H1 (cell line): Measurements from ENCODE around the gene TLR1. TPM values are rescaled to one million over a fixed set of nuclear protein-coding genes. Genes with fewer than 3 reads are reported as not detected.

Experiments
- CTCF ChIA-PET: fragments of 300-600 bp; sonication (Branson Sonifier 250); formaldehyde crosslinking; loops from one replicate; lab custom pipeline; 2021; ENCODE audit not compliant: partially characterized antibody; lab: Charles Lee
- POLR2A ChIA-PET: fragments of 300-600 bp; sonication (Branson Sonifier 250); formaldehyde crosslinking; loops from one replicate; lab custom pipeline; 2021; ENCODE audit warnings: inconsistent platforms; ENCODE audit not compliant: partially characterized antibody; lab: Charles Lee
- DNase-seq, 2 experiments: peaks; one replicate each; pipeline versions ENCODE4 v3.0.0 to v3.0.0-alpha.2; 2010 to 2022; ENCODE audit warnings: low spot score in 2 of 2, low read depth in 1 of 2, mixed read lengths in 1 of 2
- FAIRE-seq: peaks from 2 replicates; lab custom pipeline; 2011; peaks lifted over from hg19 to GRCh38; lab: Jason Lieb, UNC
- H2AFZ ChIP-seq: 2 replicates; pipeline ENCODE4 v1.8.1; 2012; ENCODE audit warnings: low read length, inconsistent platforms
- H2AK5ac ChIP-seq: 2 replicates; pipeline ENCODE4 v1.6.1; 2013; ENCODE audit warnings: low read depth, low read length
- H2BK120ac ChIP-seq: replicated peaks from 2 replicates; pipeline ENCODE3; 2013; ENCODE audit warnings: low read depth, low read length, inconsistent platforms
- H2BK12ac ChIP-seq: 2 replicates; pipeline ENCODE4 v1.6.1; 2013; ENCODE audit warnings: low read depth, low read length
- H2BK15ac ChIP-seq: 2 replicates; pipeline ENCODE4 v1.6.1; 2013; ENCODE audit warnings: low read length
- H2BK20ac ChIP-seq: 2 replicates; pipeline ENCODE4 v1.6.1; 2013; ENCODE audit warnings: low read length
- H2BK5ac ChIP-seq: 2 replicates; pipeline ENCODE4 v1.6.1; 2013; ENCODE audit warnings: low read depth, low read length
- H3K14ac ChIP-seq: 2 replicates; pipeline ENCODE4 v1.6.1; 2013; ENCODE audit warnings: inconsistent platforms; ENCODE audit not compliant: insufficient read length
- H3K18ac ChIP-seq: 2 replicates; pipeline ENCODE4 v1.6.1; 2013; ENCODE audit warnings: low read length; ENCODE audit errors: extremely low read depth
- H3K23ac ChIP-seq: 2 replicates; pipeline ENCODE4 v1.6.1; 2013; ENCODE audit warnings: inconsistent platforms; ENCODE audit not compliant: insufficient read length
- H3K23me2 ChIP-seq: 2 replicates; pipeline ENCODE4 v1.6.1; 2013; ENCODE audit warnings: low read depth, low read length
- H3K27ac ChIP-seq: 2 replicates; pipeline ENCODE4 v1.6.1; 2011; ENCODE audit warnings: low read depth, low read length, inconsistent platforms
- H3K27me3 ChIP-seq, 4 experiments: replicated peaks in 1 of 4; 1 replicate in 1 of 4; 2 replicates in 3 of 4; pipeline versions ENCODE4 v1.6.1 to v1.8.1; 2011 to 2013; ENCODE audit warnings: low read length in 3 of 4, mild to moderate bottlenecking in 3 of 4, inconsistent platforms in 2 of 4, mixed read lengths in 2 of 4, moderate library complexity in 1 of 4; ENCODE audit not compliant: control insufficient read depth in 3 of 4, insufficient read depth in 3 of 4; ENCODE audit errors: extremely low read depth in 1 of 4
- H3K36me3 ChIP-seq, 4 experiments: 2 replicates each; pipeline versions ENCODE4 v1.6.1 to v1.8.1; 2011 to 2013; ENCODE audit warnings: mild to moderate bottlenecking in 4 of 4, low read length in 3 of 4, moderate library complexity in 2 of 4, control low read depth in 1 of 4, inconsistent platforms in 1 of 4; ENCODE audit not compliant: insufficient read depth in 4 of 4, control insufficient read depth in 2 of 4
- H3K4ac ChIP-seq: replicated peaks from 2 replicates; pipeline ENCODE3; 2013; ENCODE audit warnings: low read length, low read depth, mixed read lengths, inconsistent platforms; ENCODE audit not compliant: insufficient read length
- H3K4me1 ChIP-seq, 4 experiments: replicated peaks in 1 of 4; 1 replicate in 1 of 4; 2 replicates in 3 of 4; pipeline versions ENCODE4 v1.6.1 to v1.8.1; 2011 to 2013; ENCODE audit warnings: low read length in 3 of 4, inconsistent platforms in 2 of 4, mixed read lengths in 1 of 4; ENCODE audit not compliant: insufficient read depth in 4 of 4, control insufficient read depth in 3 of 4
- H3K4me2 ChIP-seq, 2 experiments: 2 replicates each; pipeline versions ENCODE4 v1.6.1 to v1.8.1; 2011 to 2013; ENCODE audit warnings: low read depth in 2 of 2, low read length in 2 of 2, control low read depth in 1 of 2, inconsistent platforms in 1 of 2, mild to moderate bottlenecking in 1 of 2; ENCODE audit not compliant: insufficient read depth in 1 of 2
- H3K4me3 ChIP-seq, 4 experiments: fragments of 200-600, 300-600 bp in 1 of 4; sonication (generic), shearing (Covaris generic), sonication (Bioruptor Twin) in 1 of 4; 2 replicates each; pipeline versions ENCODE4 v1.5.1 to v1.8.1; 2011 to 2016; ENCODE audit warnings: low read length in 4 of 4, low read depth in 3 of 4, control low read depth in 2 of 4, inconsistent platforms in 2 of 4, mild to moderate bottlenecking in 2 of 4, mixed read lengths in 1 of 4, moderate library complexity in 1 of 4; ENCODE audit not compliant: insufficient read depth in 2 of 4; ENCODE audit errors: extremely low read depth in 1 of 4
- H3K56ac ChIP-seq: replicated peaks from 2 replicates; pipeline ENCODE3; 2013; ENCODE audit warnings: low read depth, mild to moderate bottlenecking, mixed read lengths, low read length, inconsistent platforms; ENCODE audit not compliant: insufficient read length
- H3K79me1 ChIP-seq: 2 replicates; pipeline ENCODE4 v1.6.1; 2013; ENCODE audit warnings: low read depth, low read length, control low read depth
- H3K79me2 ChIP-seq, 2 experiments: 2 replicates each; pipeline versions ENCODE4 v1.6.1 to v1.8.1; 2012 to 2013; ENCODE audit warnings: low read length in 2 of 2, mild to moderate bottlenecking in 2 of 2, inconsistent platforms in 1 of 2; ENCODE audit not compliant: insufficient read depth in 2 of 2, control insufficient read depth in 1 of 2
- H3K9ac ChIP-seq, 4 experiments: replicated peaks in 1 of 4; 1 replicate in 1 of 4; 2 replicates in 3 of 4; pipeline versions ENCODE4 v1.6.1 to v1.8.1; 2011 to 2013; ENCODE audit warnings: low read depth in 3 of 4, low read length in 3 of 4, control low read depth in 2 of 4, mild to moderate bottlenecking in 2 of 4, moderate library complexity in 2 of 4, inconsistent platforms in 1 of 4; ENCODE audit errors: extremely low read depth in 1 of 4
- H3K9me3 ChIP-seq, 2 experiments: 2 replicates each; pipeline versions ENCODE4 v1.6.1 to v1.8.1; 2012 to 2013; ENCODE audit warnings: mild to moderate bottlenecking in 2 of 2, moderate library complexity in 2 of 2, control low read depth in 1 of 2, inconsistent platforms in 1 of 2, low read depth in 1 of 2, low read length in 1 of 2, mixed read lengths in 1 of 2; ENCODE audit not compliant: insufficient read depth in 2 of 2
- H4K20me1 ChIP-seq, 2 experiments: replicated peaks in 1 of 2; 2 replicates each; pipeline versions ENCODE3 to v1.8.1; 2011 to 2013; ENCODE audit warnings: inconsistent platforms in 2 of 2, low read length in 2 of 2, mild to moderate bottlenecking in 1 of 2; ENCODE audit not compliant: insufficient read depth in 2 of 2, control insufficient read depth in 1 of 2
- H4K5ac ChIP-seq: 2 replicates; pipeline ENCODE4 v1.6.1; 2013; ENCODE audit warnings: low read length, low read depth, mixed read lengths, inconsistent platforms; ENCODE audit not compliant: insufficient read length
- H4K8ac ChIP-seq: 2 replicates; pipeline ENCODE4 v1.8.0; 2013; ENCODE audit warnings: mild to moderate bottlenecking, moderate library complexity, low read length, inconsistent platforms; ENCODE audit not compliant: insufficient read depth; ENCODE audit errors: extremely low read depth
- H4K91ac ChIP-seq: replicated peaks from 2 replicates; pipeline ENCODE3; 2013; ENCODE audit warnings: low read length, mixed read lengths, inconsistent platforms; ENCODE audit not compliant: insufficient read length
- CEBPB ChIP-seq: IDR thresholded peaks from 2 replicates; pipeline ENCODE4 v1.6.1; 2012; ENCODE audit warnings: low read depth, low read length
- GTF2F1 ChIP-seq: IDR thresholded peaks from 2 replicates; pipeline ENCODE4 v1.6.1; 2012; ENCODE audit warnings: low read depth, low read length, improper control_type of control experiment, borderline replicate concordance
- JUND ChIP-seq: IDR thresholded peaks from 2 replicates; pipeline ENCODE4 v1.6.1; 2011; ENCODE audit warnings: mild to moderate bottlenecking, improper control_type of control experiment, low read length
- MAFK ChIP-seq: IDR thresholded peaks from 2 replicates; pipeline ENCODE4 v1.6.1; 2012; ENCODE audit warnings: low read depth, mild to moderate bottlenecking, improper control_type of control experiment, low read length
- NANOG ChIP-seq: IDR thresholded peaks from 2 replicates; pipeline ENCODE4 v1.6.1; 2011; ENCODE audit warnings: low read length, low read depth, mild to moderate bottlenecking, inconsistent platforms; ENCODE audit not compliant: insufficient read depth, poor library complexity, severe bottlenecking
- PHF8 ChIP-seq: fragments of 200-600 bp; sonication (generic); conservative IDR thresholded peaks from 2 replicates; pipeline ENCODE4 v1.7.1; 2012; ENCODE audit warnings: low read depth, mild to moderate bottlenecking, inconsistent platforms, low read length, moderate library complexity
- POLR2A ChIP-seq, 2 experiments: IDR thresholded peaks; 1 replicate in 1 of 2; 2 replicates in 1 of 2; pipeline ENCODE4 v1.6.1; 2011; ENCODE audit warnings: low read depth in 2 of 2, low read length in 2 of 2, mild to moderate bottlenecking in 2 of 2; ENCODE audit errors: control extremely low read depth in 1 of 2
- SAP30 ChIP-seq: fragments of 300-600 bp; sonication (generic); IDR thresholded peaks from 2 replicates; pipeline ENCODE4 v1.7.1; 2012; ENCODE audit warnings: low read length, moderate library complexity, mild to moderate bottlenecking, inconsistent platforms; ENCODE audit not compliant: insufficient read depth, insufficient replicate concordance
- SUZ12 ChIP-seq: fragments of 200-600 bp; sonication (generic); IDR thresholded peaks from 2 replicates; pipeline ENCODE4 v1.6.1; 2012; ENCODE audit warnings: mild to moderate bottlenecking, inconsistent platforms, low read length, moderate library complexity, mixed read lengths
- TCF12 ChIP-seq: IDR thresholded peaks from 2 replicates; pipeline ENCODE4 v1.6.1; 2011; ENCODE audit warnings: low read depth, mild to moderate bottlenecking, low read length
- YY1 ChIP-seq: IDR thresholded peaks from 2 replicates; pipeline ENCODE4 v1.6.1; 2011; ENCODE audit warnings: low read depth, mild to moderate bottlenecking, low read length
- WGBS, 2 experiments: shearing (Covaris generic) in 1 of 2; methylation state at CpG; one replicate each; pipeline versions ENCODE4 v1.1.6 to v1.1.7; 2013 to 2015; ENCODE audit warnings: low lambda C conversion rate in 2 of 2, mixed read lengths in 2 of 2, inconsistent platforms in 1 of 2, low coverage in 1 of 2, missing lambda C conversion rate in 1 of 2; ENCODE audit not compliant: insufficient replicate concordance in 2 of 2, insufficient coverage in 1 of 2, insufficient read length in 1 of 2; ENCODE audit errors: extremely low coverage in 1 of 2, missing lambda C conversion rate in 1 of 2; 5-methylcytosine and 5-hydroxymethylcytosine counted together
- polyA plus RNA-seq, 7 experiments: library from polyadenylated mRNA; depleted of rRNA in 3 of 7; stranded (reverse) in 5 of 7; unstranded in 2 of 7; fragments of >200 nt in 5 of 7; fragments of 200-250 nt in 2 of 7; gene quantifications; 1 replicate in 5 of 7; 2 replicates in 1 of 7; 4 replicates in 1 of 7; pipeline versions ENCODE4 v1.2.1 to v1.2.3, GENCODE V29; 2011 to 2013; ENCODE audit warnings: missing spikeins in 2 of 7, mixed read lengths in 2 of 7
- total RNA-seq: library from RNA; stranded (reverse); fragmentation: NEBNext Ultra II Directional; extraction: Animal tissue kit (Norgen Biotek cat#: 25700); gene quantifications from 2 replicates; pipeline ENCODE4 v1.2.1, GENCODE V29; 2021

Gene TLR1
- total and polyA plus RNA-seq, 2 of the 8 experiments (the other 6 are each of a cell fraction or from before 2014, with no cell fraction given), result not detected

DNA sequence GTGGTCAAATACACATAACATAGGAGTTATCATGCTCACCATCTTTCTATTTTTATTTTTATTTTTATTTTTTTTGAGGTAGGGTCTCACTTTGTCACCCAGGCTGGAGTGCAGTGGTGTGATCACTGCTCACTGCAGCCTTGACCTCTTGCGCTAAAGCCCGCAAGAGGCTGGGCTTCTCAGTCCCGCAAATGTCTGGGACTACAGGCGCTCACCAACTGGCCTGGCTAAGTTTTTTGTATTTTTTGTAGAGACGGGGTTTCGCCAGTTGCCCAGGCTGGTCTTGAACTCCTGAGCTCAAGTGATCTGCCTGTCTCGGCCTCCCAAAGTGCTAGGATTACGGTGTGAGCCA lies 21.5 kb downstream of the TLR1 start:
- Histone ChIP-seq H3K27me3 (no peaks in the 10 kb centered on the region), H3K9me3 (no peaks in the 10 kb centered on the region), H4K5ac (no peak overlapping the region), H2AFZ (no peak overlapping the region), H2BK120ac (no peak overlapping the region), H4K20me1 (peaks cover 0 to 2% of the 10 kb centered on the region in 2 experiments), H3K56ac (no peak overlapping the region), H3K14ac (no peak overlapping the region), H3K36me3 (no peaks in the 10 kb centered on the region), H3K4me3 (no peak overlapping the region), H3K4me2 (no peak overlapping the region), H4K8ac (no peak overlapping the region), H2BK15ac (no peak overlapping the region), H3K27ac (no peak overlapping the region), H3K23me2 (peaks cover under 1% of the 10 kb centered on the region; the same call in 1 of the 2 replicates), H4K91ac (no peak overlapping the region), H3K9ac (no peak overlapping the region), H2BK5ac (no peak overlapping the region), H2BK20ac (no peak overlapping the region), H2AK5ac (no peak overlapping the region), H2BK12ac (no peak overlapping the region), H3K18ac (no peak overlapping the region), H3K79me2 (no peaks in the 10 kb centered on the region), H3K79me1 (no peaks in the 10 kb centered on the region), H3K4ac (no peak overlapping the region), H3K4me1 (no peaks in the 10 kb centered on the region), H3K23ac (no peak overlapping the region)
- no peak for FAIRE-seq
- ChIA-PET POLR2A (no interaction called here), CTCF (interaction anchor here (0.6 to 8.5 kb wide), 32 partner anchors 9 to 714 kb away, joined by 3 to 136 read pairs (median 4); partner anchors contain the start of gene TLR1)
- DNase-seq, result no peak
- TF ChIP-seq PHF8, result no peak
- TF ChIP-seq JUND, result no peak
- TF ChIP-seq GTF2F1, result no peak
- no peak for TF ChIP-seq SAP30
- no peak for TF ChIP-seq POLR2A (IDR thresholded peaks at IDR 0.05; ENCODE audit: control extremely low read depth in 1 of 2, low read depth in 2 of 2, low read length in 2 of 2)
- no peak for TF ChIP-seq SUZ12
- TF ChIP-seq YY1, result no peak
- no peak for TF ChIP-seq TCF12
- no peak for TF ChIP-seq CEBPB
- TF ChIP-seq MAFK, result no peak
- no peak for TF ChIP-seq NANOG
- 91% methylated on average over 7 of the region's 8 CpGs; no CpG with 5 or more reads in 1 of the 2 experiments for WGBS, 2 experiments
